Omental fat pad (tissue), 4 donors: ENCODE results near the gene ZG16. TPM values are rescaled to one million over a fixed set of nuclear protein-coding genes. Genes with fewer than 3 reads are reported as not detected.
"Not testable (repeated sequence)": the region's sequence is repeated elsewhere in the genome, so short reads cannot be mapped to it uniquely, and the experiment has no call there.

ENCODE experiments used
- ATAC-seq: fragments of 150-250 bp; one replicate; pipeline ENCODE4 v1.9.1; 2016; ENCODE audit warnings: mild to moderate bottlenecking, moderate library complexity; ENCODE audit not compliant: low FRiP score
- DNase-seq: peaks from one replicate; pipeline ENCODE4 v3.0.0-alpha.2; 2019; ENCODE audit warnings: low spot score
- total RNA-seq, 4 donors: library from RNA; depleted of rRNA; stranded (reverse); fragments of >200 nt; gene quantifications; one replicate each; pipeline ENCODE4 v1.1.0, GENCODE V29; 2016
- TF ChIP-seq, protein P1 (sequence below), 3 donors: fragments of 450-650 bp; IDR thresholded peaks; one replicate each; pipeline ENCODE4 v1.5.1; 2016 to 2017; ENCODE audit warnings: antibody characterized with exemption in 3 of 3, mild to moderate bottlenecking in 3 of 3, moderate library complexity in 2 of 3

ZG16 gene
- total RNA-seq, 4 donors from 2014 or later = not detected

DNA sequence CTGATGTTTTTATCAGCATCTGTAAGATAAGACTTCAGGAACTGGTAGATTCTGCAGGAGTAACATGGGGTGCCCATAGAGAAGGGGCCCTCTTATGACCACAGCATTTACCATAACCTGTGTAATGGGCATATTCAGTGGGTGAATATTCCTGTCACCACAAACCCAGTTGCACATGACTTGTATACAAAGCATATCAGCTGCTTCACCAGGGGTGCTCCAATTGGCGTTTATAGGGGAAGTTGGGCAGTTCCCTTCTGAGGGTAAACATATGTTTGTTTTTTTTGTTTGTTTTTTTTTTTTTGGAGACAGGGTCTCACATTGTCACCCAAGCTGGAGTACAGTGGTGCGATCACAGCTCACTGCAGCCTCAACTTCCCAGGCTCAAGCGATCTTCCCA, 11.5 kb upstream of the ZG16 start:
- ATAC-seq = no peak
- TF ChIP-seq, protein P1, sequence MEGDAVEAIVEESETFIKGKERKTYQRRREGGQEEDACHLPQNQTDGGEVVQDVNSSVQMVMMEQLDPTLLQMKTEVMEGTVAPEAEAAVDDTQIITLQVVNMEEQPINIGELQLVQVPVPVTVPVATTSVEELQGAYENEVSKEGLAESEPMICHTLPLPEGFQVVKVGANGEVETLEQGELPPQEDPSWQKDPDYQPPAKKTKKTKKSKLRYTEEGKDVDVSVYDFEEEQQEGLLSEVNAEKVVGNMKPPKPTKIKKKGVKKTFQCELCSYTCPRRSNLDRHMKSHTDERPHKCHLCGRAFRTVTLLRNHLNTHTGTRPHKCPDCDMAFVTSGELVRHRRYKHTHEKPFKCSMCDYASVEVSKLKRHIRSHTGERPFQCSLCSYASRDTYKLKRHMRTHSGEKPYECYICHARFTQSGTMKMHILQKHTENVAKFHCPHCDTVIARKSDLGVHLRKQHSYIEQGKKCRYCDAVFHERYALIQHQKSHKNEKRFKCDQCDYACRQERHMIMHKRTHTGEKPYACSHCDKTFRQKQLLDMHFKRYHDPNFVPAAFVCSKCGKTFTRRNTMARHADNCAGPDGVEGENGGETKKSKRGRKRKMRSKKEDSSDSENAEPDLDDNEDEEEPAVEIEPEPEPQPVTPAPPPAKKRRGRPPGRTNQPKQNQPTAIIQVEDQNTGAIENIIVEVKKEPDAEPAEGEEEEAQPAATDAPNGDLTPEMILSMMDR (IDR thresholded peaks at IDR 0.05) = no peak
- DNase-seq = no peak

DNA sequence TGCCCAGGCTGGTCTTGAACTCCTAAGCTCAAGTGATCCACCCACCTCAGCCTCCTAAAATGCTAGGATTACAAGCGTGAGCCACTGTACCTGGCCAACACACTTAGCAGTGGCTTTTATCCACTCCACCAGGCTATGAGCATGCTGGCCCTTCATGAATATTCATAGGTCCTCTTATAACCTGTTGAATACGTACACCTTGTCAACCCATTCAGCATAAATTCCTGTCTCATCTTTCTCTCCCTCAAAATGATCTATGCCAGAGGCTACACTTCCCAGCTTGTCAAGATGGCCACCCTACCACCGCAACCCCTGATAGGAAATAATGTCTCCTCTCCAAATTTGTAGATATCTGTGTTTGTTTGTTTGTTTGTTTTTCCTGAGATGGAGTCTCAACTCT, 11.0 kb upstream of the ZG16 start:
- TF ChIP-seq, protein P1 (IDR thresholded peaks at IDR 0.05) = no peak
- ATAC-seq (no peak), DNase-seq (no peak)

DNA sequence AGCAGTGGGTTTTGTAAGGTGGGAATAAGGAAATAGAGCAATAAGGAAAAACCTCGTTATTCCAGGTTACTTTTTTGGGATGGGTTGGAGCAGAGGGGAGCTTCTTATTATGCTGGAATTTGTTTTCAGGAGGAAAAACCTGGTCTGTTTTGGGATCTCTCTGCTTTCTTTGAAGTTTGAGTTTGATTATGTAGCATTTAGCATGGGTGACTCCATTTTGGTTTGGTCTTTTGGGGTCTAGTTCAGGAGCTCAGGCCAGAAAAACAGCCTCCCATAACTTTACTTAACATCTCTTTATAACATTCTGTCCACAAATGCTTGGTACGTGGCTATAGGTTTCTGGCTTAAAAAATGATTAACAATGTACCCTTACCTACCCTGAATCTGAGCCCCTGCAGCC, 8.5 kb upstream of the ZG16 start:
- ATAC-seq (no peak), DNase-seq (no peak)
- TF ChIP-seq, protein P1 (IDR thresholded peaks at IDR 0.05) = no peak

DNA sequence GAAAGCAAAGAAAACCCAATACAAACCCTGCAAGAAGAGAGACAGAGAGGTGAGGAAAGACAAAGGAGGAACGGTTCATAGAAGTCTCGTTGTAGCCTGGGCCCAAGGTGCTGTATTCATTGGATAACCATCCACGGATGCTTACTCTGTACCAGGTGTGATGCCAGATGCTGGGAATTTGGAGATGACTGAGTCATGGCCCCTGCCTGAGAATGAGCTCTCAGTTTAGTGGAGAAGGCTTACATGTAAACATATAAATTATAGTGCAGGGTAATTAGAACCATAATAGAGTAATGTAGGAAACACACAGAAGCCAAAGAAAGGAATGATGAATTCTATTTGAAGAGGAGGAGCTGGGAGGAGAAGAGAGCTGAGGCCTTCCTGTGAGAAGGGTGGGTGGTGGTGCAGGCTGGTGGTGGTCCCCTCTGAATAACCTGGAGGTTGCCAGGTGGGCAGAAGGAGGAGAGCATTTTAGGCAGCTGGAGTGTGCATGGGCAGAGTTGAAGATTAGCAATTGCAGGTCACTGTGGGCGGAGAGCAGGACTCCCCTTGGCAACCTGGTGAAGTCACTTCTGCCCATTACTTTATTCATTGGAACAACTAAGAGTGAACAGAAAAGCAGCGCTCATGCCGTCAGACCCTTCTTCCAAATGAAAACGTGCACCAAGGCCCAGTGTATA, 7.7 kb upstream of the ZG16 start:
- DNase-seq = no peak
- no peak for ATAC-seq
- TF ChIP-seq, protein P1 (IDR thresholded peaks at IDR 0.05) = no peak

DNA sequence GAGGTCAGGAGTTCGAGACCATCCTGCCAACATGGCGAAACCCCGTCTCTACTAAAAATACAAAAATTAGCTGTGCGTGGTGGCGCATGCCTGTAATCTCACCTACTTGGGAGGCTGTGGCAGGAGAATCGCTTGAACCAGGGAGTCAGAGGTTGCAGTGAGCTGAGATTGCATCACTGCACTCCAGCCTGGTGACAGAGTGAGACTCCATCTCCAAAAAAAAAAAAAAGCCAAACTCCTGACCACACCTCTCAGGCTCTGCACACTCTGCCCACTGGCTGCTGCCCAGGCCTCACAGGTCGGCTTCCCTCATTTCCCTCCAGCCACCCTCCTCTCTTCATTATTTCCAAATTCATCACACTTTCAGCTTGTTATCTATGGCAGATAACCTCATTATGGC, 5.7 kb upstream of the ZG16 start:
- ATAC-seq, DNase-seq: not testable (repeated sequence)

DNA sequence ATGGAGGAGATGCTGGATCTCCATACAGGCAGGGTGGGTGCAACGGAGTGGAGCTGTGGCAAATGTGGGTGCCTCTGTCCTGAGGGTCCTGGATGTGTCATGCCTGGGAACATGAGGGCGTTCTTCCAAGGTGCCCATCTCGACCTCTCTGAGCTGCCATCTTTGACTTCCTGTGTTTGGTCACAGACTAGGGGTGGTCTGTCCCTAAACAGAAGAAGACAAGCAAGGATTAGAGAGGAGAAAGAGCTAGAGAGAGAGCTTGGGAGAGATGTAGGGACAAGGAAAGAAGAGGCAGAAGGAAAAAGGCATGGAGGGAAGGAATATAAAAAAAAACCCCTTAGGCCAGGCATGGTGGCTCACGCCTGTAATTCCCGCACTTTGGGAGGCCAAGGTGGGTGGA, 3.3 kb upstream of the ZG16 start:
- ATAC-seq = no peak
- no peak for DNase-seq
- TF ChIP-seq, protein P1 (IDR thresholded peaks at IDR 0.05) = no peak

DNA sequence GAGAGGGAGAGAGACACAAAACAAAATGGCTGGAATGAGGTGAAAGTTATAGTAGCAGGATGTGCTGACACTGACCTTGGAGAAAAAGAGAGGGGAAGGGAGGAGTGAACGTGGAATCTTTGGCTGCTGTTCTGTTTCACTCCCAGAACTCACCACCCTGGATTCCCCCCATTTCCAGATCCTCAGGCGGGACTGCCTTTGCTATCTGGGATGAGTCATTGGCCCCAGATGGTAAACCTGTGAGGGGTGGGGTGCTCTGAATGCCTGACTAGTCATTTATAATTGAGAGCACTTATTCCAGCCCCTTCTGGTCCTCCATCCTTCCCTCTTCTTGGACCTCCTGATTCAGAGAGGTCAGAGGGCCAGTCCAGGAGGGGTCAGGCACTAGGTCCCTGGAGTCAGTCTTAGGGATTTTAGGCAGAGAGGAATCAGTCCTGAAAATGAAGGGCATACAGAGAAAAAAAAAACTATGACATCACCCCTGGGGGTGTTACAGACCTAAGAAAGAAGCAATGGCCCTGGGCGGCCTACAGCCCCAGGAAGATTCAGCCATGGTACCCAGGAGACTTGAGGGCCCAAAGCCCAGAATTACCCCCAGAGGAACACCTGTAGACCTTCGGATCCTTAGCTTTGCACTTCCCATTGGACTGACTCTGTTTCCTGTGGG, 2.2 kb upstream of the ZG16 start:
- DNase-seq = no peak
- TF ChIP-seq, protein P1 (IDR thresholded peaks at IDR 0.05) = no peak
- peak; percentile 81 for ATAC-seq
